ENCODE data around the gene PABPC3.

Gene PABPC3

GRCh38 chr13:25080773-25081172, 15.2 kb upstream of the PABPC3 start:
- H3K4me3 ChIP-seq (replicated peaks in 1 of 2; ENCODE audit: low read depth in 2 of 2, low read length in 2 of 2): no peak overlapping the region
- no peak for TF ChIP-seq CTCF (IDR thresholded peaks at IDR 0.05; ENCODE audit: low read depth, low read length)
- no peak for DNase-seq (ENCODE audit: low read depth in 2 of 2)

DNA sequence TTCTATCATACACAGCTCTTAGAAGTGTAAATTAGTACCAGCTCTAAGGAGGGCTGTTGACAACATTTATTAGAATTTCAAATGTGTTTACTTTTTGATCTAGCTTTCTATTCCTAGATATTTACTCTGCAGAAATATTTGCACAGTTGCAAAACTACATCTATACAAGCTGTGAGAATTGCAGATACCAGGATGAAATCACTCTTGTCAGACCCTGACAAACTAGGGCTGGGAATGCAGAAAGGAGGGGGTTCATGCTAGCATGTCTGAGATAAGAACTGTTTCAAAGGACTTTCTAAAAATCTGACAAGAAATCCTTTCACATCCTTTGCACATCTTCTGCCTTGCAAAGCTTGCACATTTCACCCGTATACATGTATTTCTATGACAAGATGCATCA, 11.8 kb upstream of the PABPC3 start:
- no peak for DNase-seq (ENCODE audit: low read depth in 2 of 2)
- no peak for TF ChIP-seq CTCF (IDR thresholded peaks at IDR 0.05; ENCODE audit: low read depth, low read length)
- H3K4me3 ChIP-seq (replicated peaks in 1 of 2; ENCODE audit: low read depth in 2 of 2, low read length in 2 of 2): no peak overlapping the region

- peak; percentile 62 for TF ChIP-seq CTCF (IDR thresholded peaks at IDR 0.05; ENCODE audit: low read depth, low read length)
- peak; percentile 54 to 61 for DNase-seq (ENCODE audit: low read depth in 2 of 2)
Observed at GRCh38 chr13:25085125-25085742, 10.7 kb upstream of the PABPC3 start.

GRCh38 chr13:25088562-25089221, 7.2 kb upstream of the PABPC3 start:
- DNase-seq (ENCODE audit: low read depth in 2 of 2): no peak
- no peak for TF ChIP-seq CTCF (IDR thresholded peaks at IDR 0.05; ENCODE audit: low read depth, low read length)
- H3K4me3 ChIP-seq (replicated peaks in 1 of 2; ENCODE audit: low read depth in 2 of 2, low read length in 2 of 2): no peak overlapping the region

More at GRCh38 chr13:25085125-25085742, 10.7 kb upstream of the PABPC3 start:
- no peak overlapping the region for H3K4me3 ChIP-seq (replicated peaks in 1 of 2; ENCODE audit: low read depth in 2 of 2, low read length in 2 of 2)

DNA sequence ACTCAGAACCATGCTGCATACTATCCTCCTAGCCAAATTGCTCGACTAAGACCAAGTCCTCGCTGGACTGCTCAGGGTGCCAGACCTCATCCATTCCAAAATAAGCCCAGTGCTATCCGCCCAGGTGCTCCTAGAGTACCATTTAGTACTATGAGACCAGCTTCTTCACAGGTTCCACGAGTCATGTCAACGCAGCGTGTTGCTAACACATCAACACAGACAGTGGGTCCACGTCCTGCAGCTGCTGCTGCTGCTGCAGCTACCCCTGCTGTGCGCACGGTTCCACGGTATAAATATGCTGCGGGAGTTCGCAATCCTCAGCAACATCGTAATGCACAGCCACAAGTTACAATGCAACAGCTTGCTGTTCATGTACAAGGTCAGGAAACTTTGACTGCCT, 1.5 kb downstream of the PABPC3 start:
- no peak for TF ChIP-seq CTCF (IDR thresholded peaks at IDR 0.05; ENCODE audit: low read depth, low read length)
- H3K4me3 ChIP-seq (replicated peaks in 1 of 2; ENCODE audit: low read depth in 2 of 2, low read length in 2 of 2): no peak overlapping the region
- DNase-seq (ENCODE audit: low read depth in 2 of 2): no peak

DNA sequence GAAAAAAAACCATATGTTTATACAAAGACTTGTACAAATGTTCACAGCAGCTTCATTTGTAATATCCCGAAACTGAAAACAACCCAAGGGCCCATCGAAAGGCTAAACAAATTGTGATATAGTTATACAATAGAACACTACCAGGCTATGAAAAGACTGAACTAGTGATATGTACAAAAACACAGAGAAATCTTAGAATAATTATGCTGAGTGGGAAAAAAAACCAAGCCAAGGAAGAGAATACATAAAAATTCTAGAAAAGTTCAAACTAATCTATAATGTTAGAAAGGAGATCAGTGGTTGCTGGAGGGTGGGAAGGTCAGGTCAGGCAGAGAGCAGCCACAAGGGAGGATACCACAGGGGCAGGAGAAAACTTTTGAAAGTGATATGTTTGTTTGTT, 7.8 kb downstream of the PABPC3 start:
- no peak overlapping the region for H3K4me3 ChIP-seq (replicated peaks in 1 of 2; ENCODE audit: low read depth in 2 of 2, low read length in 2 of 2)
- no peak for DNase-seq (ENCODE audit: low read depth in 2 of 2)
- TF ChIP-seq CTCF (IDR thresholded peaks at IDR 0.05; ENCODE audit: low read depth, low read length): no peak

Data from cardiac fibroblast (primary cell).